Measurements from ENCODE around the gene ZNF396.

ZNF396 gene

GRCh38 chr18:35376742-35377695, at the start of gene ZNF396:
Gene ZNF396 (minus strand): TSS chr18:35377337. CDS start chr18:35374292, 3,045 bp downstream.
- no peak for TF ChIP-seq TSHZ2 (CRISPR knock-in tag; IDR thresholded peaks at IDR 0.05)
- 0 out of 2 replicates have a peak, but pooled peaks have one; percentile 42 for TF ChIP-seq ZFP3 (CRISPR knock-in tag; IDR thresholded peaks at IDR 0.05)
- no peak for TF ChIP-seq PPARA (CRISPR knock-in tag; IDR thresholded peaks at IDR 0.05; ENCODE audit: borderline replicate concordance)
- peak; percentile 98 for TF ChIP-seq ZNF8 (CRISPR knock-in tag; IDR thresholded peaks at IDR 0.05)
- TF ChIP-seq TOX (CRISPR knock-in tag; IDR thresholded peaks at IDR 0.05; ENCODE audit: borderline replicate concordance), result no peak
- no peak for TF ChIP-seq TCF4 (CRISPR knock-in tag; IDR thresholded peaks at IDR 0.05; ENCODE audit: borderline replicate concordance)
- no peak for TF ChIP-seq ARNTL (CRISPR knock-in tag; IDR thresholded peaks at IDR 0.05; ENCODE audit: borderline replicate concordance, low read depth)
- no peak for TF ChIP-seq CREB5 (CRISPR knock-in tag; IDR thresholded peaks at IDR 0.05; ENCODE audit: low read depth)
- peak; percentile 92 for ATAC-seq

GRCh38 chr18:35426786-35427185, 49.6 kb upstream of the ZNF396 start:
- TF ChIP-seq BACH2 (CRISPR knock-in tag; IDR thresholded peaks at IDR 0.05; ENCODE audit: borderline replicate concordance) (no peak), RARB (CRISPR knock-in tag; IDR thresholded peaks at IDR 0.05) (no peak), ESRRG (CRISPR knock-in tag; IDR thresholded peaks at IDR 0.05) (no peak), SNAI2 (CRISPR knock-in tag; IDR thresholded peaks at IDR 0.05) (no peak), PPARA (CRISPR knock-in tag; IDR thresholded peaks at IDR 0.05; ENCODE audit: borderline replicate concordance) (no peak), ISL1 (CRISPR knock-in tag; IDR thresholded peaks at IDR 0.05) (no peak), TOX (CRISPR knock-in tag; IDR thresholded peaks at IDR 0.05; ENCODE audit: borderline replicate concordance) (no peak), ZNF565 (CRISPR knock-in tag; conservative IDR thresholded peaks at IDR 0.05; ENCODE audit: low read depth) (no peak), TSHZ2 (CRISPR knock-in tag; IDR thresholded peaks at IDR 0.05) (no peak), CREB5 (CRISPR knock-in tag; IDR thresholded peaks at IDR 0.05; ENCODE audit: low read depth) (no peak), POU6F1 (CRISPR knock-in tag; IDR thresholded peaks at IDR 0.05; ENCODE audit: borderline replicate concordance, low read depth) (no peak)
- no peak for ATAC-seq

- TF ChIP-seq PATZ1 (CRISPR knock-in tag; IDR thresholded peaks at IDR 0.05; ENCODE audit: borderline replicate concordance) (no peak), CSRNP3 (CRISPR knock-in tag; IDR thresholded peaks at IDR 0.05) (no peak), TCF4 (CRISPR knock-in tag; IDR thresholded peaks at IDR 0.05; ENCODE audit: borderline replicate concordance) (no peak)
- no peak for ATAC-seq
Measured at GRCh38 chr18:35424356-35424755, 47.2 kb upstream of the ZNF396 start.

All from SK-N-SH treated with all-trans-retinoic acid at 6 μM for 48 hours (cell line).